Kidney epithelial cell (primary cell): ENCODE measurements around the gene SEPTIN14. TPM values are rescaled to one million over a fixed set of nuclear protein-coding genes. Genes with fewer than 3 reads are reported as not detected.
"Not testable (repeated sequence)": the region's sequence is repeated elsewhere in the genome, so short reads cannot be mapped to it uniquely, and the experiment has no call there.

Experiments
- DNase-seq: peaks from one replicate; pipeline ENCODE4 v3.0.0-alpha.2; 2010; ENCODE audit warnings: low read depth
- H3K27me3 ChIP-seq: 2 replicates; pipeline ENCODE4 v1.6.0; 2011; ENCODE audit warnings: low read length; ENCODE audit not compliant: control insufficient read depth, insufficient read depth
- H3K36me3 ChIP-seq: 2 replicates; pipeline ENCODE4 v1.5.1; 2011; ENCODE audit warnings: low read length; ENCODE audit not compliant: control insufficient read depth, insufficient read depth
- H3K4me3 ChIP-seq: 2 replicates; pipeline ENCODE4 v1.5.1; 2011; ENCODE audit warnings: low read depth, mild to moderate bottlenecking, control low read depth, low read length
- total RNA-seq: library from RNA; depleted of rRNA; stranded (reverse); fragments of >200 nt; gene quantifications from 2 replicates; pipeline ENCODE4 v1.2.3, GENCODE V29; 2015
- TF ChIP-seq, protein P1 (sequence below): IDR thresholded peaks from 2 replicates; pipeline ENCODE4 v1.5.1; 2011; ENCODE audit warnings: mild to moderate bottlenecking, moderate library complexity, low read length, control low read depth, inconsistent platforms; ENCODE audit not compliant: insufficient read depth, poor library complexity, severe bottlenecking

Gene SEPTIN14
- total RNA-seq, 1 donor from 2014 or later: not detected

DNA sequence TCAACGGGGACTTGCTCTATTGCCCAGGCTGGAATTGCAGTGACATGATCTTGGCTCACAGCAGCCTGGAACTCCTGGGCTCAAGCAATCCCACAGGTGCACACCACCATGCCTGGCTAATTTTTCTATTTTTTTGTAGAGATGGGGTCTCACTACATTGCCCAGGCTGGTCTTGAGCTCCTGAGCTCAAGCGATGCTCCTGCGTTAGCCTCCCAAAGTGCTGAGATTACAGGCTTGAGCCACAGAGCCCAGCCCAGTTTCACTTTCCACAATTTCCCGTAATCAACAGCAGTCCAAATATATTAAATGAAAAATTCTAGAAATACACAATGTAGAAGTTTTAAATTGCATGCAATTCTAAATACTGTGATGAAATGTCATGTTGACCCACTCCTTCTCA, 24.0 kb downstream of the SEPTIN14 start:
- DNase-seq: no peak
- TF ChIP-seq, protein P1, sequence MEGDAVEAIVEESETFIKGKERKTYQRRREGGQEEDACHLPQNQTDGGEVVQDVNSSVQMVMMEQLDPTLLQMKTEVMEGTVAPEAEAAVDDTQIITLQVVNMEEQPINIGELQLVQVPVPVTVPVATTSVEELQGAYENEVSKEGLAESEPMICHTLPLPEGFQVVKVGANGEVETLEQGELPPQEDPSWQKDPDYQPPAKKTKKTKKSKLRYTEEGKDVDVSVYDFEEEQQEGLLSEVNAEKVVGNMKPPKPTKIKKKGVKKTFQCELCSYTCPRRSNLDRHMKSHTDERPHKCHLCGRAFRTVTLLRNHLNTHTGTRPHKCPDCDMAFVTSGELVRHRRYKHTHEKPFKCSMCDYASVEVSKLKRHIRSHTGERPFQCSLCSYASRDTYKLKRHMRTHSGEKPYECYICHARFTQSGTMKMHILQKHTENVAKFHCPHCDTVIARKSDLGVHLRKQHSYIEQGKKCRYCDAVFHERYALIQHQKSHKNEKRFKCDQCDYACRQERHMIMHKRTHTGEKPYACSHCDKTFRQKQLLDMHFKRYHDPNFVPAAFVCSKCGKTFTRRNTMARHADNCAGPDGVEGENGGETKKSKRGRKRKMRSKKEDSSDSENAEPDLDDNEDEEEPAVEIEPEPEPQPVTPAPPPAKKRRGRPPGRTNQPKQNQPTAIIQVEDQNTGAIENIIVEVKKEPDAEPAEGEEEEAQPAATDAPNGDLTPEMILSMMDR: no peak
- H3K4me3 ChIP-seq: no peak overlapping the region
- no peaks in the 10 kb centered on the region for H3K27me3 ChIP-seq
- no peaks in the 10 kb centered on the region for H3K36me3 ChIP-seq

DNA sequence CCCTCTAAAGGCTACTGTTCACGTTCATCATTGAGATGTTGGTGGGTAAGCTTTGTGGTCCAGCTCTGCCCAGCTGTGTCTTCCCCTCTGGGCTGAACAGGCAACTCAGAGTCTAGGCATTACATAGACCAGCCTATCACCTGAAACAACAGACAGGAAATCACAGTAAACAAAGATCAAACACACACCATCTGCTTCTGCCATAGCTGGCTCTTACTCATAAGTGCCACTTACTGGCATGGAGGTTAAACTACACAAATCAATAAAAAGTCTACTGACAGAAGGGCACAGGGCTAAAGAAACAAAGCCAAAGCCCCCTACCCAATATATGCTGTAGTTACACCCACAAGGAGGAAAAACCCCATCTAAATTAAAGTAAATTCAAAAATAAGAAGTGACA, 35.0 kb downstream of the SEPTIN14 start:
- no peaks in the 10 kb centered on the region for H3K36me3 ChIP-seq
- H3K4me3 ChIP-seq: no peak overlapping the region
- TF ChIP-seq, protein P1: no peak
- no peak for DNase-seq
- no peaks in the 10 kb centered on the region for H3K27me3 ChIP-seq

DNA sequence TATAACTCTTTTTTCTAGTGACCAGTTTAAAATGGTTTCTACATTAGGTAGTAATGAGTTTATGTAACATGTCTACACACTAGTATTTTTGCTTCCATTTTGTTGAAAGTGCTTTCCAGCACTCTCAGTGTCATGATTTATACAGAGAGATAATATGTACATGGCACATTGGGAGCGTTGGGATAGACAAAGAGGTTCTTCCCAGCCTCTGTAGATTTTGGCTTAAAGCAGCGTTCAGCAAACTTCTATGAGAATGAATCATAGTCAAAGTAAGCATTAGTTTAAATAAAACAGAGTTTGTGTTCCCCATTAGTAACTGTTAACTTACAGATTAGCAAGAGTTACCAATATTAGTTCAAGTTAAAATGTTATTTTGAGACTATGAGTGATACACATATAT, 43.9 kb downstream of the SEPTIN14 start:
- DNase-seq: no peak
- Histone ChIP-seq H3K4me3 (no peak overlapping the region), H3K27me3 (no peaks in the 10 kb centered on the region), H3K36me3 (no peaks in the 10 kb centered on the region)
- TF ChIP-seq, protein P1: no peak

DNA sequence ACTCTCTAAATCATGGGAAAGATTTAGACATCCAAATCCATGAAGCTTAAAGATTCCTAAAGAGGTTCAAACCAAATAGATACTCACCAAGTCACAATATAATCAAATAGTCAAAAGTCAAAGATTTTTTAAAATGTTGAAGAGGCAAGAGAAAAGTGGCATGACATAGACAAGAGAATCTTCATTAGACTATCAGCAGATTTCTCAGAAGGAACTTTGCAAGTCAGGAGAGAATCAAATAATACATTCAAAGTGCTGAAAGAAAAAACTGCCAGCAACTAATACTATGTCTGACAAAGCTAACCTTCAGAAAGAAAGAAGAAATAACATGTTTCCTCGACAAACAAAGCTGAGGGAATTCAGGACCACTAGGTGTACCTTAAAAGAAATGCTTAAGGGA, 65.3 kb downstream of the SEPTIN14 start:
- not testable (repeated sequence) for H3K27me3 ChIP-seq, H3K4me3 ChIP-seq, H3K36me3 ChIP-seq, DNase-seq

DNA sequence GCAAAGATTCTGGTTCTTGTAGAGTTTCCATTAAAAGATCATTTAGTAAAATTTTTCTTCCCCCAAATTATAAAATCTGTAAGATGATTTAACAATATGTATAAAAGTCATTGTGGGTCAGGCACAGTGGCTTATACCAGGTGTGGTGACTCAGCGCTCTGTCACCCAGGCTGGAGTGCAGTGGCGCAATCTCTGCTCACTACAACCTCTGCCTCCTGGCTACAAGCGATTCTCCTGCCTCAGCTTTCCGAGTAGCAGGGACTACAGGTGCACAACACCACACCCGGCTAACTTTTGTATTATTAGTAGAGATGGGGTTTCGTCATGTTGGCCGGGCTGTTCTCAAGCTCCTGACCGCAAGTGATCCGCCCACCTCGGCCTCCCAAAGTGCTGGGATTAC, 68.0 kb downstream of the SEPTIN14 start:
- Histone ChIP-seq H3K4me3 (no peak overlapping the region), H3K27me3 (no peaks in the 10 kb centered on the region), H3K36me3 (no peaks in the 10 kb centered on the region)
- no peak for DNase-seq
- TF ChIP-seq, protein P1: no peak

DNA sequence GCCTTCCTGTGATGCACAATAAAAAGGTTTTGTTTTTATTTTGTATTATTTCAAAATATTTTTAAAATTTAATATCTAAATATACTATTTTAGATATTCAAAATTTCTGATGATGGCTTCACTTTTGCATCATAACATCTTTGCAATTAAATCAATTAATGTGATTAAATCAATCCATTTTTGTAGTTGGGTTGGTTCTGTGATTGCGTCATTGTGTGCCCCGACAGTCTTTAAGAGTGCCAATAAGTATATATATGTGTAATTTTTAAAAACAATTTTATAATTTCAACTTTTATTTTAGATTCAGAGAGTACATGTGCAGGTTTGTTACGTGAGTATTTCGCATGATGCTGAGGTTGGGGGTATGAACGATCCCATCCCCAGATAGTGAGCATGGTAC, 70.5 kb downstream of the SEPTIN14 start:
- TF ChIP-seq, protein P1: no peak
- H3K27me3 ChIP-seq: no peaks in the 10 kb centered on the region
- DNase-seq: no peak
- no peak overlapping the region for H3K4me3 ChIP-seq
- no peaks in the 10 kb centered on the region for H3K36me3 ChIP-seq
